ENCODE measurements around the gene PRADC1. TPM values are rescaled to one million over a fixed set of nuclear protein-coding genes. Genes with fewer than 3 reads are reported as not detected.

PRADC1 gene
- total RNA-seq, 1 experiment from 2014 or later = 8.6 TPM

- H3K79me2 ChIP-seq (ENCODE audit: insufficient read depth, low read length) = peaks cover 93% of the 10 kb centered on the region
- peaks cover 33% of the 10 kb centered on the region; the same call in 1 of the 2 replicates for H4K20me1 ChIP-seq (ENCODE audit: insufficient read depth)
- H3K36me3 ChIP-seq (ENCODE audit: control insufficient read depth in 1 of 2, insufficient read depth in 2 of 2, low read length in 2 of 2) = peaks cover 43 to 53% of the 10 kb centered on the region in 2 experiments
- TF ChIP-seq EZH2 (IDR thresholded peaks at IDR 0.05) = no peak
- no peak for TF ChIP-seq POLR2A (IDR thresholded peaks at IDR 0.05; ENCODE audit: borderline replicate concordance, extremely low read depth, insufficient read depth, insufficient read length)
- no peak for TF ChIP-seq SRF (IDR thresholded peaks at IDR 0.05; ENCODE audit: low read depth)
- TF ChIP-seq, protein P1, sequence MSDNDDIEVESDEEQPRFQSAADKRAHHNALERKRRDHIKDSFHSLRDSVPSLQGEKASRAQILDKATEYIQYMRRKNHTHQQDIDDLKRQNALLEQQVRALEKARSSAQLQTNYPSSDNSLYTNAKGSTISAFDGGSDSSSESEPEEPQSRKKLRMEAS (IDR thresholded peaks at IDR 0.05) = no peak
- TF ChIP-seq, protein P2, sequence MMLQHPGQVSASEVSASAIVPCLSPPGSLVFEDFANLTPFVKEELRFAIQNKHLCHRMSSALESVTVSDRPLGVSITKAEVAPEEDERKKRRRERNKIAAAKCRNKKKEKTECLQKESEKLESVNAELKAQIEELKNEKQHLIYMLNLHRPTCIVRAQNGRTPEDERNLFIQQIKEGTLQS (IDR thresholded peaks at IDR 0.05) = no peak
- no peak for TF ChIP-seq ZFX (IDR thresholded peaks at IDR 0.05)
- no peak for TF ChIP-seq CBX3 (IDR thresholded peaks at IDR 0.05; ENCODE audit: low read depth)
- no peak for TF ChIP-seq CTCF (IDR thresholded peaks at IDR 0.05 in 2 of 3, conservative IDR thresholded peaks at IDR 0.05 in 1 of 3; ENCODE audit: borderline replicate concordance in 1 of 3, insufficient read depth in 1 of 3, low read depth in 2 of 3, low read length in 2 of 3)
- TF ChIP-seq ZNF274 (IDR thresholded peaks at IDR 0.05; ENCODE audit: low read depth, low read length) = no peak
- TF ChIP-seq, protein P3, sequence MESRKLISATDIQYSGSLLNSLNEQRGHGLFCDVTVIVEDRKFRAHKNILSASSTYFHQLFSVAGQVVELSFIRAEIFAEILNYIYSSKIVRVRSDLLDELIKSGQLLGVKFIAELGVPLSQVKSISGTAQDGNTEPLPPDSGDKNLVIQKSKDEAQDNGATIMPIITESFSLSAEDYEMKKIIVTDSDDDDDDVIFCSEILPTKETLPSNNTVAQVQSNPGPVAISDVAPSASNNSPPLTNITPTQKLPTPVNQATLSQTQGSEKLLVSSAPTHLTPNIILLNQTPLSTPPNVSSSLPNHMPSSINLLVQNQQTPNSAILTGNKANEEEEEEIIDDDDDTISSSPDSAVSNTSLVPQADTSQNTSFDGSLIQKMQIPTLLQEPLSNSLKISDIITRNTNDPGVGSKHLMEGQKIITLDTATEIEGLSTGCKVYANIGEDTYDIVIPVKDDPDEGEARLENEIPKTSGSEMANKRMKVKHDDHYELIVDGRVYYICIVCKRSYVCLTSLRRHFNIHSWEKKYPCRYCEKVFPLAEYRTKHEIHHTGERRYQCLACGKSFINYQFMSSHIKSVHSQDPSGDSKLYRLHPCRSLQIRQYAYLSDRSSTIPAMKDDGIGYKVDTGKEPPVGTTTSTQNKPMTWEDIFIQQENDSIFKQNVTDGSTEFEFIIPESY (IDR thresholded peaks at IDR 0.05; ENCODE audit: extremely low read depth, insufficient replicate concordance, low read length) = no peak
- TF ChIP-seq POLR2AphosphoS5 (IDR thresholded peaks at IDR 0.05; ENCODE audit: low read depth, low read length) = no peak
- TF ChIP-seq CEBPB (IDR thresholded peaks at IDR 0.05; ENCODE audit: low read depth) = no peak
- TF ChIP-seq RAD21 (IDR thresholded peaks at IDR 0.05; ENCODE audit: low read depth) = no peak
- TF ChIP-seq JUND (IDR thresholded peaks at IDR 0.05) = no peak
- TF ChIP-seq SIN3A (IDR thresholded peaks at IDR 0.05; ENCODE audit: low read depth) = no peak
- TF ChIP-seq REST (IDR thresholded peaks at IDR 0.05; ENCODE audit: low read depth) = no peak
- H3K4me3 ChIP-seq (replicated peaks in 1 of 2; ENCODE audit: low read depth in 1 of 2, low read length in 2 of 2) = no peak overlapping the region
- H3K9ac ChIP-seq (ENCODE audit: low read length) = no peak overlapping the region
- no peak overlapping the region for H3K4me2 ChIP-seq (ENCODE audit: low read length)
- no peaks in the 10 kb centered on the region for H3K9me3 ChIP-seq (ENCODE audit: control insufficient read depth in 1 of 2, insufficient read depth in 1 of 2, low read depth in 1 of 2, low read length in 2 of 2)
- H3K27ac ChIP-seq (ENCODE audit: low read depth, low read length) = no peak overlapping the region
- ChIA-PET CTCF (no interaction called here), POLR2A (interaction anchor here (1.0 kb wide), 1 partner anchor 25 kb away, joined by 3 read pairs; no protein-coding TSS in a partner anchor), RAD21 (ENCODE audit: low non-redundant PET in 1 of 2, low total read pairs in 2 of 2, uncharacterized antibody in 2 of 2, unreplicated experiment in 2 of 2) (no interaction called here)
- no peaks in the 10 kb centered on the region for H3K9me2 ChIP-seq (ENCODE audit: insufficient read depth)
- intact Hi-C loops (cut with micrococcal nuclease) = loop anchor here (10.0 kb wide), 1 partner anchor 1217 kb away; the partner anchor contains the start of genes INO80B and WBP1
- H3K4me1 ChIP-seq (ENCODE audit: control insufficient read depth in 1 of 2, insufficient read depth in 2 of 2, low read length in 2 of 2) = peaks cover 6 to 19% of the 10 kb centered on the region in 2 experiments; a peak in 3 of 4 replicates
- no peak overlapping the region for H2AFZ ChIP-seq (ENCODE audit: low read depth, low read length, poor library complexity, severe bottlenecking)
- no TSS peak for BruUV-seq (replicated peaks)
- H3K27me3 ChIP-seq (ENCODE audit: insufficient read depth, low read length) = no peaks in the 10 kb centered on the region
- no peak for DNase-seq (ENCODE audit: low read depth, low spot score)
- no peak for ATAC-seq
Measured at GRCh38 chr2:73238149-73238548, 5.1 kb upstream of the PRADC1 start.

All from HCT116 (cell line).